Sigmoid colon (tissue), 4 donors: Measurements from ENCODE around the gene ZYX.

Experiments used
- CTCF ChIP-seq, 4 experiments: fragments of 450-650 bp in 3 of 4; fragments of 200-600 bp in 1 of 4; IDR thresholded peaks; one replicate each; pipeline ENCODE4 v1.5.1; 2016 to 2019; ENCODE audit warnings: antibody characterized with exemption in 4 of 4, mild to moderate bottlenecking in 3 of 4, moderate library complexity in 2 of 4
- EP300 ChIP-seq, 4 donors: sonication (generic); formaldehyde crosslinking; IDR thresholded peaks; one replicate each; pipeline ENCODE4 v1.6.1; 2017; ENCODE audit warnings: antibody characterized with exemption in 4 of 4
- POLR2AphosphoS5 ChIP-seq, 4 donors: sonication (generic); formaldehyde crosslinking; IDR thresholded peaks; one replicate each; pipeline ENCODE4 v1.6.1; 2017; ENCODE audit warnings: antibody characterized with exemption in 4 of 4

- no peak for TF ChIP-seq POLR2AphosphoS5 (IDR thresholded peaks at IDR 0.05)
- TF ChIP-seq CTCF (IDR thresholded peaks at IDR 0.05) = no peak
- no peak for TF ChIP-seq EP300 (IDR thresholded peaks at IDR 0.05)
Measured at GRCh38 chr7:143390773-143391317, 9.7 kb downstream of the ZYX start.
